GM13977 (cell line): ENCODE measurements around the gene TPM3.

ENCODE experiments used
- DNase-seq: peaks from one replicate; pipeline ENCODE4 v3.0.0; 2012; ENCODE audit warnings: low spot score
- in situ Hi-C: fragments of 300-500 bp; cut with MboI; formaldehyde crosslinking; loops from one replicate; pipeline ENCODE4 v1.12.0; 2022; ENCODE audit warnings: low sequenced_read_pairs, low pct_unique_long_range_greater_than_20kb, mixed read lengths, inconsistent platforms; ENCODE audit not compliant: unreplicated experiment
- TF ChIP-seq, protein P1 (sequence below): IDR thresholded peaks from 2 replicates; pipeline ENCODE4 v1.5.1; 2012; ENCODE audit warnings: mild to moderate bottlenecking, control low read depth; ENCODE audit not compliant: insufficient read depth; ENCODE audit errors: extremely low read depth, missing control alignments

Gene TPM3

GRCh38 chr1:154179946-154180687 lies 11.8 kb downstream of the TPM3 start:
- peak; percentile 50 for DNase-seq
- in situ Hi-C loops = no loop called here
- TF ChIP-seq, protein P1, sequence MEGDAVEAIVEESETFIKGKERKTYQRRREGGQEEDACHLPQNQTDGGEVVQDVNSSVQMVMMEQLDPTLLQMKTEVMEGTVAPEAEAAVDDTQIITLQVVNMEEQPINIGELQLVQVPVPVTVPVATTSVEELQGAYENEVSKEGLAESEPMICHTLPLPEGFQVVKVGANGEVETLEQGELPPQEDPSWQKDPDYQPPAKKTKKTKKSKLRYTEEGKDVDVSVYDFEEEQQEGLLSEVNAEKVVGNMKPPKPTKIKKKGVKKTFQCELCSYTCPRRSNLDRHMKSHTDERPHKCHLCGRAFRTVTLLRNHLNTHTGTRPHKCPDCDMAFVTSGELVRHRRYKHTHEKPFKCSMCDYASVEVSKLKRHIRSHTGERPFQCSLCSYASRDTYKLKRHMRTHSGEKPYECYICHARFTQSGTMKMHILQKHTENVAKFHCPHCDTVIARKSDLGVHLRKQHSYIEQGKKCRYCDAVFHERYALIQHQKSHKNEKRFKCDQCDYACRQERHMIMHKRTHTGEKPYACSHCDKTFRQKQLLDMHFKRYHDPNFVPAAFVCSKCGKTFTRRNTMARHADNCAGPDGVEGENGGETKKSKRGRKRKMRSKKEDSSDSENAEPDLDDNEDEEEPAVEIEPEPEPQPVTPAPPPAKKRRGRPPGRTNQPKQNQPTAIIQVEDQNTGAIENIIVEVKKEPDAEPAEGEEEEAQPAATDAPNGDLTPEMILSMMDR = no peak

GRCh38 chr1:154178911-154179811 lies 12.7 kb downstream of the TPM3 start:
- in situ Hi-C loops = no loop called here
- DNase-seq = no peak

GRCh38 chr1:154178013-154178412 lies 13.9 kb downstream of the TPM3 start:
- TF ChIP-seq, protein P1 = no peak
- in situ Hi-C loops = no loop called here
- no peak for DNase-seq

More at GRCh38 chr1:154178911-154179811, 12.7 kb downstream of the TPM3 start:
- TF ChIP-seq, protein P1 = no peak

- in situ Hi-C loops = no loop called here
- DNase-seq = no peak
- TF ChIP-seq, protein P1 = no peak
Measured at GRCh38 chr1:154176337-154176736, 15.6 kb downstream of the TPM3 start.

DNA sequence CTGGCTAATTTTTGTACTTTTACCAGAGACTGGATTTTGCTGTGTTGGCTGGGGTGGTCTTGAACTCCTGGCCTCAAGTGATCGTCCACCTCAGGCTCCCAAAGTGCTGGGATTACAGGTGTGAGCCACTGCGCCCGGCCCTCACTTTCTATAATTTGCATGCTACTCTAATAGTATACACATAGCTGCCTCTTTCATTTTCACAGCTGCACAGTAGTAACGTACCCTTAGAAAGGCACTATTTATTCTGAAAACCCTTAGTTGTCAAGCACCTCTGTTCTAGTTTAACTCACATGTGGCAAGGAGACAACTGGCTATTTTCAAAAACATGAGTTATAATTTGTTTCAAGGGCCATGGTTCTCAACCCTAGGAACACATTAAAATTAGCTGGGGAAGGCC lies 17.2 kb downstream of the TPM3 start:
- TF ChIP-seq, protein P1 = no peak
- no peak for DNase-seq
- in situ Hi-C loops = no loop called here

- TF ChIP-seq, protein P1 = no peak
- in situ Hi-C loops = no loop called here
- no peak for DNase-seq
Measured at GRCh38 chr1:154171880-154172279, 20.0 kb downstream of the TPM3 start.
